ENCODE data around the gene GRAMD4. TPM values are rescaled to one million over a fixed set of nuclear protein-coding genes. Genes with fewer than 3 reads are reported as not detected.

GRAMD4 gene
- total and polyA plus RNA-seq, 10 of the 15 experiments (the other 5 are each of a cell fraction or from before 2014, with no cell fraction given) = 0.21 to 45.5 (median 10.6) TPM

DNA sequence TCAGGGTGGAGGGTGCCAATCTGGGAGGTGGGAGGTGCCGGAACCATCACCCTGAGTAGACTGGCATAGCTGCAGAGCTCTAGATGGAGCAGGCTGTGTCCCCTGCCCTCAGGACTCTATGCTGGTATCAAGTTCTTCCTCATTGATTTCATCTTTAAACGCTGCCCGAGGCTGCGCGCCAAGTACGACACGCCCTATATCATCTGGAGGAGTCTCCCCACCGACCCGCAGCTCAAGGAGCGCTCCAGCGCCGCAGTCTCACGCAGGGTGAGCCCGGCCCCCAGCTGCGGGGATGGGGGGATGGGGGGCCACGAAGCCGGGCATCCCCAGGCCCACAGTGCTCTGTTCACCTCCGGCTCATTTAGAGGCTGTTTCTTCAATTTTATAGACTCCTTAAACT lies 52.5 kb downstream of the GRAMD4 start:
- CTCF ChIA-PET = interaction anchor here (1.4 kb wide), 1 partner anchor 9 kb away, joined by 3 read pairs; no protein-coding TSS in a partner anchor

More for the DNA sequence above, 52.5 kb downstream of the GRAMD4 start:
- Histone ChIP-seq H3K27ac (ENCODE audit: control insufficient read depth, insufficient read depth) (no peak overlapping the region), H4K20me1 (ENCODE audit: control insufficient read depth, insufficient read depth) (no peaks in the 10 kb centered on the region), H3K36me3 (ENCODE audit: control insufficient read depth in 2 of 2, insufficient read depth in 2 of 2, low read length in 1 of 2) (peaks cover 0 to 22% of the 10 kb centered on the region in 2 experiments; a peak in 3 of 4 replicates), H2AFZ (ENCODE audit: control insufficient read depth, low read depth, low read length) (no peak overlapping the region), H3K27me3 (replicated peaks in 1 of 2; ENCODE audit: control insufficient read depth in 2 of 2, insufficient read depth in 2 of 2, low read length in 1 of 2) (no peaks in the 10 kb centered on the region), H3K4me3 (no peak overlapping the region), H3K4me2 (ENCODE audit: control insufficient read depth, insufficient read depth) (no peak overlapping the region), H3K9me3 (replicated peaks; ENCODE audit: control insufficient read depth, insufficient read depth, low read length) (no peaks in the 10 kb centered on the region), H3K9ac (ENCODE audit: control insufficient read depth, insufficient read depth, low read length) (no peak overlapping the region), H3K79me2 (ENCODE audit: control insufficient read depth, insufficient read depth, low read length) (no peaks in the 10 kb centered on the region), H3K4me1 (ENCODE audit: control insufficient read depth, insufficient read depth, low read length) (peaks cover 8% of the 10 kb centered on the region)
- intact Hi-C loops (cut with micrococcal nuclease; ENCODE audit: unreplicated experiment) = no loop called here
- ATAC-seq (no peak), DNase-seq (ENCODE audit: low read depth, low spot score) (no peak), FAIRE-seq (no peak)
- no peak for TF ChIP-seq ZZZ3 (IDR thresholded peaks at IDR 0.05; ENCODE audit: control insufficient read depth, insufficient read length, low read depth)
- TF ChIP-seq SP1 (IDR thresholded peaks at IDR 0.05; ENCODE audit: low read depth, low read length) = no peak
- TF ChIP-seq HDAC6 (IDR thresholded peaks at IDR 0.05; ENCODE audit: unreplicated experiment) = no peak
- TF ChIP-seq POLR2AphosphoS5 (IDR thresholded peaks at IDR 0.05; ENCODE audit: low read length) = no peak
- no peak for TF ChIP-seq BCL3 (IDR thresholded peaks at IDR 0.05; ENCODE audit: borderline replicate concordance, insufficient read depth, low read depth, low read length, poor library complexity, severe bottlenecking)
- TF ChIP-seq POLR2A (IDR thresholded peaks at IDR 0.05; ENCODE audit: low read depth, low read length) = no peak
- TF ChIP-seq SRF (IDR thresholded peaks at IDR 0.05; ENCODE audit: low read depth in 2 of 2, low read length in 2 of 2) = no peak
- no peak for TF ChIP-seq NFYA (IDR thresholded peaks at IDR 0.05; ENCODE audit: borderline replicate concordance, low read depth, low read length)
- TF ChIP-seq RFX5 (IDR thresholded peaks at IDR 0.05; ENCODE audit: low read depth, low read length) = no peak
- no peak for TF ChIP-seq MYC (IDR thresholded peaks at IDR 0.05; ENCODE audit: insufficient read depth, insufficient read length, insufficient replicate concordance, low read length, severe bottlenecking)
- no peak for TF ChIP-seq HCFC1 (IDR thresholded peaks at IDR 0.05; ENCODE audit: low read length)
- ChIA-PET SMC1A (ENCODE audit: uncharacterized antibody, unreplicated experiment) (no interaction called here), RAD21 (ENCODE audit: unreplicated experiment) (interaction anchor here (1.1 to 1.5 kb wide), 2 partner anchors 8 to 109 kb away, joined by 3 read pairs; no protein-coding TSS in a partner anchor), POLR2A (no interaction called here)
- WGBS (ENCODE audit: insufficient coverage, insufficient replicate concordance, low lambda C conversion rate, missing lambda C conversion rate) = 85% methylated on average over 18 of the region's 18 CpGs
- in situ Hi-C loops (cut with MboI) = no loop called here
- no TSS peak for BruUV-seq (replicated peaks)
